Endothelial cell of hepatic sinusoid (primary cell): ENCODE measurements around the gene TNS3.
"Not testable (repeated sequence)": the region's sequence is repeated elsewhere in the genome, so short reads cannot be mapped to it uniquely, and the experiment has no call there.

Experiments
- in situ Hi-C: cut with HindIII; loops from 2 replicates; pipeline ENCODE4 v1.10.0; 2017; ENCODE audit warnings: low sequenced_read_pairs

TNS3 gene

DNA sequence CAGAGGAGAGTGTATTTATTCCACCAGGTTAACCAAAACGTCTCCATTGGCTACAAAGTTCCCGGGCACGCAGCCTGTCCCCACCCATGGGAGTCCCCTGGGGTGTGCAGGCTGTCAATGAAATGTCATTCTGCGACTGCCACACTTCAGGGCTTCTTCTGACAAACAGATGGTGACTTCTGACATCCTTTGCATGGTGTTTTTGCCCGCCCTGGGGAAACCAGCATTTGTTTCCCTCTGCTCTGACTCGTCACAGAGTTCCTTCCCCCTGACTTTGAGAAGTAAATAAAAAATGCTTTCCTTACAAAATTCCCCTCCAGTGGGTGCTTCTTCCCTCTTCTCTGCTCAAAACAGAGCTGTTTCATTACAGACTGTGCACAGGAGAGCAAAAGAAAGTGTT is 38.2 kb downstream of the TNS3 start:
- in situ Hi-C loops = no loop called here

- in situ Hi-C loops = no loop called here
These were observed 38.9 kb downstream of the TNS3 start for GRCh38 chr7:47543056-47543455.

DNA sequence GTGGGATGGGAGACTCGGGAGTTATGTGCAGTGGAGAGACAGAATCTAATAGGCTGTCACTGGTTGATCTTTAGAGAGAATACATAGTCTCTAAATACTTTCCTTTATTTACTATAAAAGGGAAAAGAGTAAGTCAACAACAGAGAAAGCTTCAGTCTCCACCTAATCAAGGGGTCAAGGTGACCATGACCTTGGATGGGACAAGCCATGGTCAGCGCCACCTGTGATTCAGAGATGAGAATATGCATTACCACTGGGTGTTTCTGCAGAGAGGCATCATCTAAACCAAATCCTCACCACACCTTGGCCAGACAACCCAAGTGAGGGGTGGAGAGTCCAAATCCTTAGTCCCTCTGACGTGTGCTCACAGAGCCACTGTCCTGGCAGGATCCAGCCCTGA is 39.9 kb downstream of the TNS3 start:
- in situ Hi-C loops = no loop called here

DNA sequence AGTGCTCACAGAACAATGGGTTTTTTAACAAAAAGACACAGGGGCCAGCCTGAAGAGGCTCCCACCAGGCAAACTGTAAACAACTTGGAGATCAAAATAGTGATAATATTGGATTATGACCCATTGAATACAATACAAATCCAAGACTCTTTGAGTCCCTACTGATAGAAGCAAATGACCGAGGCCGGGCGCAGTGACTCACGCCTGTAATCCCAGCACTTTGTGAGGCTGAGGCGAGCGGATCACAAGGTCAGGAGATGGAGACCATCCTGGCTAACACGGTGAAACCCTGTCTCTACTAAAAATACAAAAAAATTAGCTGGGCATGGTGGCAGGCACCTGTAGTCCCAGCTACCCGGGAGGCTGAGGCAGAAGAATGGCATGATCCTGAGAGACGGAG is 40.4 kb downstream of the TNS3 start:
- in situ Hi-C loops = not testable (repeated sequence)

- in situ Hi-C loops = no loop called here
These were observed 41.2 kb downstream of the TNS3 start for GRCh38 chr7:47540387-47541350.

GRCh38 chr7:47540053-47540386 is 41.9 kb downstream of the TNS3 start:
- in situ Hi-C loops = no loop called here

GRCh38 chr7:47539398-47540052 is 42.4 kb downstream of the TNS3 start:
- in situ Hi-C loops = loop anchor here (10.0 kb wide), 1 partner anchor 95 kb away; no protein-coding TSS in a partner anchor

DNA sequence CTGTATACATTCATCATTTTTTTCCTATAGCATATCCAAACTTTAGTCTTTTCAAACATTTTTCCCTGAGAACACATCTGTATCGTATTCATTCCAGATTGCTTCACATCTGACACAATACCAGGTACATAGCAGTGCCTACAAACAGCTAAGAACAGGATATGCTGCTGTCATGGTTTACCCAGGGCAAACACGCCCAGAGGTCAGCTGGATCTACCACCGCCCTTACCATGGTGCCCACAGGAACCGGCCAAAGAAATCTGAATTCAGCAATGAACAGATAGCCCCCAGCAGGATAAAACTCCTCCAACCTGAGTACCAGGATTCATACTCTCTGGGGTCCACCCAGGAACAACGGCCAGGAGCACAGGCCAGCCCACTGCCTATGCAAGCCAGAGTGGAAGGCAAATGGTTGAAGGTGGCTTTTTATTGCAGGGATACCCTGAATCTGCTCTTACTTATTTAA is 43.0 kb downstream of the TNS3 start:
- in situ Hi-C loops = loop anchor here (10.0 kb wide), 1 partner anchor 96 kb away; no protein-coding TSS in a partner anchor

- in situ Hi-C loops = loop anchor here (10.0 kb wide), 1 partner anchor 97 kb away; no protein-coding TSS in a partner anchor
These were observed 43.9 kb downstream of the TNS3 start for GRCh38 chr7:47537716-47538675.

DNA sequence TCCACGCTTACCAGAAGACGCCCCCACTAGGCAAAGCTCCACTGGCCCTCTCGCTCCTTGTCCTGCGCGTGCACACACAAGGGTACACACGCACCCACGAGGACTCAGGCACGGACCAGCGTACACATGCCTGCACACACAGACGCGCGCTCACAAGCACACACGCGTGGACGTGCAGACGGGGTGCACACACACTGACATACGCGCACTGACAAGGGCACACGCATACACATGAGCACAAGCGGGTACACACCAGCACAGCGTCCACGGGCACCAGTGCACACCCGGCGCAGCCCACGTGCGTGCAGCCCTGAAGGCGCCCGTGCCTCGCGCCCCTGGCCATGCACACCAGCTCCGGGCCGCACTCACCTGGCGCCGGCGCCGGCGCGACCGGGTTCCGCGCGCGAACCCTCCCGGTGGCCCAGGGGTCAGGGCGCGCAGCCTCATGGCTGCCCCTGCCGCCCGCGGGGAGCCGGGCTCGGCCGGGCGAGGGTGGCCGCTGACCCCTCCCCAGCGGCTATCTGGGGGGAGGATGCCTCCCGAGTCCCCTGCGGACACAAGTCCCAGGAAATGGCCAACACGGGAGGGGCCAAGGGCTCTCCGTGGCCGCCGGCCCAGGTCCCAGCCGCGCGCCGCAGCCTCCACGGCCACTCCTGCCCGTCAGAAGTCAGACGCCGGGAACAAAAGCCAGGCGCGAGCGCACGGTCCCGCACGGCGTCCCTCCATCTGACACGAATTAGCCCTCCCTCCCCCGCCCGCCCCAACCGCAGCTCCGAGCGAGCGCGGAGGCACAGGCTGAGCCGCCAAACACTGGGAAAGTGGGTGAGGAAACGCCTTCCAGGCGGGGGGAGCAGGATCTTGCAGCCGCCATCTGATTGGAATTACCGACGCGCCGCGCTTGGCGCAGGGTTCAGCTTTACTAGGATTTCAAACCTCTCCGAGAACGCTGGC is 45.0 kb downstream of the TNS3 start:
- in situ Hi-C loops = loop anchor here (10.0 kb wide), 1 partner anchor 98 kb away; no protein-coding TSS in a partner anchor

GRCh38 chr7:47535704-47536628 is 45.9 kb downstream of the TNS3 start:
- in situ Hi-C loops = loop anchor here (10.0 kb wide), 1 partner anchor 99 kb away; no protein-coding TSS in a partner anchor

DNA sequence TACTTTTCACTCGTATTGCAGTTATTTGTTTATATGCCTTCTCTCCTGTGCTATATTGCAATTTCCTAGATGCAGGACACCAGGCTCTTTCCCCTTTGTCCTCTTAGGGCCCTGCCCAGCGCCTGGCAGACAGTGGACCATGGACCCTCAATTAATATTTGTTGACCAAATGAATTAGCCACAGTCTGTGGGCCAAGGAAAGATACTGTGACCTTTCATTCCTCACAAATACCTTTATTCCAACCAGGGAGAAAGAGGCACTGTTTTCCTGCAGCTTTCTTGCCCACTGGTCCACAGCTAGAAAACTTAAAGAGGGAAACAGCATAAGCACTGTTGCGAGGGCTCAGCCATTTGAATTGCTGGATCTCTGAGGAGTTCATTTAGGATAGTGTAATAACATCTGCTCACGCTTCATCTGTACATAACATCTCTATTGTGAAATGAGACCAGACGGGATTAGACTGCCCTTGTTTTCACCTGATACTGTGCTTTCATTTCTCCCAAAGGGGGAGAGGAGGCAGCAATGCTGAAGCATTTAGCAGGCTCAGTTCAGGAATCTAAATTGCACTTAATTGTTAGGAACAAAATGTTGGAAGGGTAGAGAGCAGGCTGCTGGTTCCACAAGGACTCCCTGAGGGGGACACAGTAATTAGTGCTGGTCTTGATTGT is 46.7 kb downstream of the TNS3 start:
- in situ Hi-C loops = loop anchor here (10.0 kb wide), 1 partner anchor 100 kb away; no protein-coding TSS in a partner anchor

- in situ Hi-C loops = loop anchor here (10.0 kb wide), 1 partner anchor 100 kb away; no protein-coding TSS in a partner anchor
These were observed 47.4 kb downstream of the TNS3 start for GRCh38 chr7:47534322-47535034.

- in situ Hi-C loops = loop anchor here (10.0 kb wide), 1 partner anchor 103 kb away; no protein-coding TSS in a partner anchor
These were observed 50.1 kb downstream of the TNS3 start for GRCh38 chr7:47531584-47532492.

GRCh38 chr7:47529826-47530555 is 51.9 kb downstream of the TNS3 start:
- in situ Hi-C loops = loop anchor here (10.0 kb wide), 1 partner anchor 105 kb away; no protein-coding TSS in a partner anchor
